ENCODE results near the gene IL18RAP. TPM values are rescaled to one million over a fixed set of nuclear protein-coding genes. Genes with fewer than 3 reads are reported as not detected.

The IL18RAP gene
- total and polyA plus RNA-seq, 2 donors (not counting 1 experiment from before 2014, with no cell fraction given): 0.22 to 1.4 TPM

GRCh38 chr2:102421890-102422759, 835 bp upstream of the IL18RAP start:
- peaks cover 46% of the 10 kb centered on the region for H3K4me1 Mint-ChIP-seq
- no peak overlapping the region for H3K4me3 Mint-ChIP-seq
- WGBS (ENCODE audit: insufficient coverage): 74% methylated on average over 5 of the region's 5 CpGs

More at GRCh38 chr2:102421890-102422759, 835 bp upstream of the IL18RAP start:
- TF ChIP-seq CTCF (IDR thresholded peaks at IDR 0.05): no peak
- TF ChIP-seq EZH2 (IDR thresholded peaks at IDR 0.05; ENCODE audit: borderline replicate concordance, insufficient read depth, low read depth, low read length, poor library complexity, severe bottlenecking): no peak
- POLR2A ChIA-PET: no interaction called here
- Mint-ChIP-seq H3K27ac (no peak overlapping the region), H3K9me3 (ENCODE audit: insufficient read depth) (no peaks in the 10 kb centered on the region), H3K27me3 (no peaks in the 10 kb centered on the region)
- Histone ChIP-seq H3K27ac (ENCODE audit: low read length in 2 of 2) (no peak overlapping the region), H3K79me2 (ENCODE audit: control insufficient read depth, insufficient read depth, low read length) (no peaks in the 10 kb centered on the region), H3K36me3 (replicated peaks in 1 of 2; ENCODE audit: control extremely low read depth in 1 of 2, control insufficient read depth in 1 of 2, extremely low read depth in 1 of 2, insufficient read depth in 2 of 2, low read length in 1 of 2) (no peaks in the 10 kb centered on the region), H2AFZ (ENCODE audit: insufficient read depth, low read depth, low read length, poor library complexity, severe bottlenecking) (no peak overlapping the region), H3K4me2 (replicated peaks; ENCODE audit: low read depth, low read length, poor library complexity, severe bottlenecking) (no peak overlapping the region), H3K4me1 (ENCODE audit: control insufficient read depth in 2 of 2, insufficient read depth in 2 of 2, low read length in 2 of 2) (peaks cover 43 to 49% of the 10 kb centered on the region in 2 donors), H4K20me1 (ENCODE audit: control insufficient read depth, insufficient read depth, low read length, poor library complexity, severe bottlenecking) (no peaks in the 10 kb centered on the region), H3K9ac (ENCODE audit: low read length) (no peak overlapping the region), H3K27me3 (replicated peaks in 1 of 4; ENCODE audit: control extremely low read depth in 1 of 4, control insufficient read depth in 3 of 4, insufficient read depth in 4 of 4, low read length in 3 of 4) (no peaks in the 10 kb centered on the region), H3K4me3 (ENCODE audit: control extremely low read depth in 1 of 5, extremely low read depth in 1 of 5, insufficient read depth in 1 of 5, low read depth in 2 of 5, low read length in 4 of 5) (no peak overlapping the region), H3K9me3 (ENCODE audit: control extremely low read depth in 1 of 3, control insufficient read depth in 2 of 3, insufficient read depth in 1 of 3, low read length in 2 of 3) (no peaks in the 10 kb centered on the region)
- CTCF ChIA-PET: interaction anchor here (1.3 kb wide), 1 partner anchor 23 kb away, joined by 3 read pairs; no protein-coding TSS in a partner anchor
- intact Hi-C loops (cut with micrococcal nuclease): loop anchor here (5.0 kb wide), 1 partner anchor 65 kb away; the partner anchor contains the start of gene IL18R1
- ATAC-seq (ENCODE audit: low read depth): no peak
- no peak for DNase-seq

Data from B cell (primary cell).